ENCODE results near the gene TBC1D1.

DNA sequence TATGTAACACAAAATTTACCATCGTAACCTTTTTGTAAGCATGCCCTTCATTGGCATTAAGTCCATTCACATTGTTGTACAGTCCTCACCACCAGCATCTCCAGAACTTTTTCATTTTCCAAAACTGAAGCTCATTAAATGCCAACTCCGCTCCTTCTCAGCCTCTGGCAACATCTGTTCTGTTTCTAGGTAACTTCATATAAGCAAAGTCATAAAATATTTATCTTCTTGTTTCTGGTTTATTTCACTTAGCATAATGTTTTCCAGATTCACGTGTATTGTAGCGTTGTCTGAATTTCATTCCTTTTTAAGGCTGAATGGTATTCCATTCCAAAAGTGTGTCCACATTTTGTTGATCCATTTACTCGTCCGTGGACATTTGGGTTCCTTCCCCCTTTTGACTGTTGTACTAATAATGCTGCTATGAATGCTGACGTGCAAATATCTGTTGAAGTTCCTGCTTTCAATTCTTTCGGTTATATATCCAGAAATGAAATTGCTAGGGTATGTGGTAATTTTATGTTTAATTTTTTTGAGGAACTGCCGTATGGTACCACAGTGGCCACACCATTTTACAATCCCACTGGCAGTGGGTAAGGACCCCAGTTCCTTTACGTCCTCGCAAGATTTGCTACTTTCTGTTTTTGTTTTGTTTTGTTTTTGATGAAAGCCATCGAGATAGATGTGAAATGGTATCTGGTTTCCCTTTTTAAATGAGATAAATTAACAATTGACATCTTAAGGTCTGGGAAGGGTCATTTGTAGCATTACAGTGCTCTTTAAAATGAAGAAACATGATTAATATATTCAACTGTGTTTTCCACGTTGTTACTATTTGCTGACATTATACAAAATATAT is 132.7 kb downstream of the TBC1D1 start:
- no peak for TF ChIP-seq CTCF (conservative IDR thresholded peaks at IDR 0.05; ENCODE audit: low read depth, low read length)
- no peak for TF ChIP-seq EZH2 (IDR thresholded peaks at IDR 0.05; ENCODE audit: borderline replicate concordance, low read depth, low read length, poor library complexity, severe bottlenecking)
